ENCODE data around the gene ATG9A. TPM values are rescaled to one million over a fixed set of nuclear protein-coding genes. Genes with fewer than 3 reads are reported as not detected.

The ATG9A gene
- total and polyA plus RNA-seq, 9 of the 15 experiments (the other 6 are each of a cell fraction or from before 2014, with no cell fraction given): 0.25 to 65.6 (median 23.4) TPM

DNA sequence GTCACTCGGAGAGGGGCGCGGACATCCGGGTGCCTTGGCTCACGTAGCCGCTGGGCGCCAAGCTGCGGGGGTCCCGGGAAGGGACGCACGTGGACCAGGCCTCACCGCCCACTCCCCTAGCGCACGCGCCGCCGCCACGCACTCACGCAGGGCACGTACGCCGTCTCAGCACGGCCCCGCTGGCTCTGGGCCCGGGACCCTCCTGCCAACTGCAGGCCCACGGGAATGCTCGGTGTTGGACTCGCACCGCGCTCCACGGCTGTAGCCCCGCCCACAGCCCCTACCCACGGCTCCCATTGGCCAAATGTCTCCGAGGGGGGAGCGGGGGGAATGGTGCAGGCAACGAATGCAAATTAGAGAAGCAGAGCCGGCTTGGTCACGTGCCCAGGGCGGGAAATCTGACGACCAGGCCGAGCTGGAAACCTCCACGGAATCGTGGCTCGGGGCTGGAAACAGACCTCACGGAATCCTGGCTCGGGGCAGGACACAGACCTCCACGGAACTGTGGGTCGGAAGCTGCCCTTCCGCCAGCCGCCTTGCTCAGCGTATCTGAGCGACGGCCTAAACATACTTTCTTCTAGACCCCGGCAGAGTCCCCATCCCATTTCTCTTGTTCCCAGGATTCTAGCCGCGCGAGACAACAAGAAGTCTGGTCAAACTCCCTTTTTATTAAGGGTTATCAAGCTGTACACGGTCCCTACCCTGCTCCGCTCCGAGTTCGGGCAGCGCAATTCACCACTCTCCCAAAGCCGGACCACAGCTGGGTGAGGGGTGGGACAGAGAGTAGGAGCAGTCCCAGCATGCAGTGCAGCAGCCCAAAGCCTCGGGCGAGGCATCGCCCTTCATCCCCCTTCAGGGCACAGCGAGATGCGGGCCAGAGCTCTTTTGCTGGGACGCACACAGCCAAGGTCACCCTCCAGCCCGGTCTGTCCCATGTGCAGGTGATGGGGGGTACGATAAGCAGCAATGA is 10.4 kb downstream of the ATG9A start, which contains the start of gene ABCB6 (continued):
- TF ChIP-seq, protein P1, sequence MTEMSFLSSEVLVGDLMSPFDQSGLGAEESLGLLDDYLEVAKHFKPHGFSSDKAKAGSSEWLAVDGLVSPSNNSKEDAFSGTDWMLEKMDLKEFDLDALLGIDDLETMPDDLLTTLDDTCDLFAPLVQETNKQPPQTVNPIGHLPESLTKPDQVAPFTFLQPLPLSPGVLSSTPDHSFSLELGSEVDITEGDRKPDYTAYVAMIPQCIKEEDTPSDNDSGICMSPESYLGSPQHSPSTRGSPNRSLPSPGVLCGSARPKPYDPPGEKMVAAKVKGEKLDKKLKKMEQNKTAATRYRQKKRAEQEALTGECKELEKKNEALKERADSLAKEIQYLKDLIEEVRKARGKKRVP (CRISPR knock-in tag; IDR thresholded peaks at IDR 0.05): no peak
- TF ChIP-seq ZNF347 (CRISPR knock-in tag; IDR thresholded peaks at IDR 0.05; ENCODE audit: low read depth): no peak
- TF ChIP-seq NBN (IDR thresholded peaks at IDR 0.05; ENCODE audit: low read depth): no peak
- no peak for TF ChIP-seq SREBF2 (CRISPR knock-in tag; IDR thresholded peaks at IDR 0.05)
- no peak for TF ChIP-seq PPARD (CRISPR knock-in tag; IDR thresholded peaks at IDR 0.05)
- TF ChIP-seq TFAP4 (CRISPR knock-in tag; IDR thresholded peaks at IDR 0.05; ENCODE audit: borderline replicate concordance): peak; percentile 44
- TF ChIP-seq GTF2A2 (tag; IDR thresholded peaks at IDR 0.05): no peak
- TF ChIP-seq MXD1 (CRISPR knock-in tag; IDR thresholded peaks at IDR 0.05; ENCODE audit: borderline replicate concordance, poor library complexity, severe bottlenecking): peak; percentile 35
- TF ChIP-seq KLF16 (IDR thresholded peaks at IDR 0.05): no peak
- no peak for TF ChIP-seq DNMT1 (IDR thresholded peaks at IDR 0.05)
- peak; percentile 60; the same call in 1 of the 2 replicates for TF ChIP-seq MYC (IDR thresholded peaks at IDR 0.05; ENCODE audit: low read depth, low read length)
- TF ChIP-seq MYC (CRISPR knock-in tag; IDR thresholded peaks at IDR 0.05; ENCODE audit: borderline replicate concordance, low read depth): peak; percentile 75; the same call in 1 of the 2 replicates
- TF ChIP-seq, protein P2, sequence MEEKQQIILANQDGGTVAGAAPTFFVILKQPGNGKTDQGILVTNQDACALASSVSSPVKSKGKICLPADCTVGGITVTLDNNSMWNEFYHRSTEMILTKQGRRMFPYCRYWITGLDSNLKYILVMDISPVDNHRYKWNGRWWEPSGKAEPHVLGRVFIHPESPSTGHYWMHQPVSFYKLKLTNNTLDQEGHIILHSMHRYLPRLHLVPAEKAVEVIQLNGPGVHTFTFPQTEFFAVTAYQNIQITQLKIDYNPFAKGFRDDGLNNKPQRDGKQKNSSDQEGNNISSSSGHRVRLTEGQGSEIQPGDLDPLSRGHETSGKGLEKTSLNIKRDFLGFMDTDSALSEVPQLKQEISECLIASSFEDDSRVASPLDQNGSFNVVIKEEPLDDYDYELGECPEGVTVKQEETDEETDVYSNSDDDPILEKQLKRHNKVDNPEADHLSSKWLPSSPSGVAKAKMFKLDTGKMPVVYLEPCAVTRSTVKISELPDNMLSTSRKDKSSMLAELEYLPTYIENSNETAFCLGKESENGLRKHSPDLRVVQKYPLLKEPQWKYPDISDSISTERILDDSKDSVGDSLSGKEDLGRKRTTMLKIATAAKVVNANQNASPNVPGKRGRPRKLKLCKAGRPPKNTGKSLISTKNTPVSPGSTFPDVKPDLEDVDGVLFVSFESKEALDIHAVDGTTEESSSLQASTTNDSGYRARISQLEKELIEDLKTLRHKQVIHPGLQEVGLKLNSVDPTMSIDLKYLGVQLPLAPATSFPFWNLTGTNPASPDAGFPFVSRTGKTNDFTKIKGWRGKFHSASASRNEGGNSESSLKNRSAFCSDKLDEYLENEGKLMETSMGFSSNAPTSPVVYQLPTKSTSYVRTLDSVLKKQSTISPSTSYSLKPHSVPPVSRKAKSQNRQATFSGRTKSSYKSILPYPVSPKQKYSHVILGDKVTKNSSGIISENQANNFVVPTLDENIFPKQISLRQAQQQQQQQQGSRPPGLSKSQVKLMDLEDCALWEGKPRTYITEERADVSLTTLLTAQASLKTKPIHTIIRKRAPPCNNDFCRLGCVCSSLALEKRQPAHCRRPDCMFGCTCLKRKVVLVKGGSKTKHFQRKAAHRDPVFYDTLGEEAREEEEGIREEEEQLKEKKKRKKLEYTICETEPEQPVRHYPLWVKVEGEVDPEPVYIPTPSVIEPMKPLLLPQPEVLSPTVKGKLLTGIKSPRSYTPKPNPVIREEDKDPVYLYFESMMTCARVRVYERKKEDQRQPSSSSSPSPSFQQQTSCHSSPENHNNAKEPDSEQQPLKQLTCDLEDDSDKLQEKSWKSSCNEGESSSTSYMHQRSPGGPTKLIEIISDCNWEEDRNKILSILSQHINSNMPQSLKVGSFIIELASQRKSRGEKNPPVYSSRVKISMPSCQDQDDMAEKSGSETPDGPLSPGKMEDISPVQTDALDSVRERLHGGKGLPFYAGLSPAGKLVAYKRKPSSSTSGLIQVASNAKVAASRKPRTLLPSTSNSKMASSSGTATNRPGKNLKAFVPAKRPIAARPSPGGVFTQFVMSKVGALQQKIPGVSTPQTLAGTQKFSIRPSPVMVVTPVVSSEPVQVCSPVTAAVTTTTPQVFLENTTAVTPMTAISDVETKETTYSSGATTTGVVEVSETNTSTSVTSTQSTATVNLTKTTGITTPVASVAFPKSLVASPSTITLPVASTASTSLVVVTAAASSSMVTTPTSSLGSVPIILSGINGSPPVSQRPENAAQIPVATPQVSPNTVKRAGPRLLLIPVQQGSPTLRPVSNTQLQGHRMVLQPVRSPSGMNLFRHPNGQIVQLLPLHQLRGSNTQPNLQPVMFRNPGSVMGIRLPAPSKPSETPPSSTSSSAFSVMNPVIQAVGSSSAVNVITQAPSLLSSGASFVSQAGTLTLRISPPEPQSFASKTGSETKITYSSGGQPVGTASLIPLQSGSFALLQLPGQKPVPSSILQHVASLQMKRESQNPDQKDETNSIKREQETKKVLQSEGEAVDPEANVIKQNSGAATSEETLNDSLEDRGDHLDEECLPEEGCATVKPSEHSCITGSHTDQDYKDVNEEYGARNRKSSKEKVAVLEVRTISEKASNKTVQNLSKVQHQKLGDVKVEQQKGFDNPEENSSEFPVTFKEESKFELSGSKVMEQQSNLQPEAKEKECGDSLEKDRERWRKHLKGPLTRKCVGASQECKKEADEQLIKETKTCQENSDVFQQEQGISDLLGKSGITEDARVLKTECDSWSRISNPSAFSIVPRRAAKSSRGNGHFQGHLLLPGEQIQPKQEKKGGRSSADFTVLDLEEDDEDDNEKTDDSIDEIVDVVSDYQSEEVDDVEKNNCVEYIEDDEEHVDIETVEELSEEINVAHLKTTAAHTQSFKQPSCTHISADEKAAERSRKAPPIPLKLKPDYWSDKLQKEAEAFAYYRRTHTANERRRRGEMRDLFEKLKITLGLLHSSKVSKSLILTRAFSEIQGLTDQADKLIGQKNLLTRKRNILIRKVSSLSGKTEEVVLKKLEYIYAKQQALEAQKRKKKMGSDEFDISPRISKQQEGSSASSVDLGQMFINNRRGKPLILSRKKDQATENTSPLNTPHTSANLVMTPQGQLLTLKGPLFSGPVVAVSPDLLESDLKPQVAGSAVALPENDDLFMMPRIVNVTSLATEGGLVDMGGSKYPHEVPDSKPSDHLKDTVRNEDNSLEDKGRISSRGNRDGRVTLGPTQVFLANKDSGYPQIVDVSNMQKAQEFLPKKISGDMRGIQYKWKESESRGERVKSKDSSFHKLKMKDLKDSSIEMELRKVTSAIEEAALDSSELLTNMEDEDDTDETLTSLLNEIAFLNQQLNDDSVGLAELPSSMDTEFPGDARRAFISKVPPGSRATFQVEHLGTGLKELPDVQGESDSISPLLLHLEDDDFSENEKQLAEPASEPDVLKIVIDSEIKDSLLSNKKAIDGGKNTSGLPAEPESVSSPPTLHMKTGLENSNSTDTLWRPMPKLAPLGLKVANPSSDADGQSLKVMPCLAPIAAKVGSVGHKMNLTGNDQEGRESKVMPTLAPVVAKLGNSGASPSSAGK (IDR thresholded peaks at IDR 0.05): peak; percentile 89
